K562 (cell line): ENCODE data around the gene CHRM1. TPM values are rescaled to one million over a fixed set of nuclear protein-coding genes. Genes with fewer than 3 reads are reported as not detected.

Source experiments
- ATAC-seq: fragments of 200-7000 bp; cut with Tn5 transposase; 3 replicates; pipeline ENCODE4 v1.9.1; 2020; ENCODE audit warnings: moderate library complexity
- BruUV-seq: library from RNA; stranded (reverse); fragments of 400-500 nt; replicated peaks from 2 replicates; lab custom pipeline; 2021; lab: Mats Ljungman, UMichigan
- CTCF ChIA-PET: fragments of 300-600 bp; formaldehyde crosslinking; extraction: SDS; loops from one replicate; lab custom pipeline; 2021; ENCODE audit warnings: low intra/inter-chr PET ratio; lab: Yijun Ruan, JAX
- POLR2A ChIA-PET: fragments of 300-600, 350-650 bp; sonication (Branson Sonifier 250); formaldehyde crosslinking; extraction: SDS; loops from one replicate; lab custom pipeline; 2021; ENCODE audit warnings: antibody characterized with exemption, inconsistent platforms; lab: Yijun Ruan, JAX
- DNase-seq, 4 experiments: peaks; one replicate each; pipeline versions ENCODE4 v3.0.0 to v3.0.0-alpha.2; 2011 to 2018; ENCODE audit warnings: low spot score in 3 of 4, mixed read lengths in 3 of 4; ENCODE audit errors: extremely low read depth in 1 of 4
- FAIRE-seq: peaks from 2 replicates; lab custom pipeline; 2011; peaks lifted over from hg19 to GRCh38; lab: Jason Lieb, UNC
- H2AFZ ChIP-seq: 2 replicates; pipeline ENCODE4 v1.6.0; 2011; ENCODE audit warnings: low read depth, low read length, control low read depth, inconsistent platforms
- H3K27ac ChIP-seq: fragments of 200-600 bp; 3 replicates; pipeline ENCODE4 v1.8.0; 2011; ENCODE audit warnings: low read depth, mild to moderate bottlenecking, control low read depth, inconsistent platforms, low read length, moderate library complexity, mixed read lengths; ENCODE audit errors: extremely low read depth
- H3K27me3 ChIP-seq, 2 experiments: fragments of 300-600 bp in 1 of 2; 2 replicates in 1 of 2; 3 replicates in 1 of 2; pipeline versions ENCODE4 v1.6.0 to v1.8.0; 2011; ENCODE audit warnings: inconsistent platforms in 2 of 2, low read length in 2 of 2, mild to moderate bottlenecking in 1 of 2, mixed read lengths in 1 of 2, moderate library complexity in 1 of 2; ENCODE audit not compliant: control insufficient read depth in 2 of 2, insufficient read depth in 2 of 2
- H3K36me3 ChIP-seq: fragments of 300-600 bp; 3 replicates; pipeline ENCODE4 v1.8.0; 2011; ENCODE audit warnings: mild to moderate bottlenecking, low read length, inconsistent platforms; ENCODE audit not compliant: control insufficient read depth, insufficient read depth
- H3K4me1 ChIP-seq, 2 experiments: fragments of 200-600 bp in 1 of 2; replicated peaks in 1 of 2; 2 replicates in 1 of 2; 3 replicates in 1 of 2; pipeline versions ENCODE4 v1.5.1 to v1.8.0; 2011; ENCODE audit warnings: inconsistent platforms in 2 of 2, low read length in 2 of 2, mild to moderate bottlenecking in 1 of 2, mixed read lengths in 1 of 2, moderate library complexity in 1 of 2; ENCODE audit not compliant: control insufficient read depth in 2 of 2, insufficient read depth in 2 of 2
- H3K4me2 ChIP-seq: 2 replicates; pipeline ENCODE4 v1.6.1; 2011; ENCODE audit warnings: low read length, control low read depth, inconsistent platforms, mixed read lengths; ENCODE audit not compliant: insufficient read depth
- H3K4me3 ChIP-seq: fragments of 200-600 bp; sonication (generic), shearing (Covaris generic); 2 replicates; pipeline ENCODE4 v1.5.1; 2016; ENCODE audit warnings: control low read depth, inconsistent platforms
- H3K79me2 ChIP-seq: fragments of 200-600 bp; 3 replicates; pipeline ENCODE4 v1.8.0; 2011; ENCODE audit warnings: low read length, inconsistent platforms; ENCODE audit not compliant: control insufficient read depth, insufficient read depth
- H3K9ac ChIP-seq, 2 experiments: 2 replicates each; pipeline versions ENCODE4 v1.6.0 to v1.6.1; 2011; ENCODE audit warnings: low read depth in 2 of 2, low read length in 2 of 2, control low read depth in 1 of 2, inconsistent platforms in 1 of 2, mild to moderate bottlenecking in 1 of 2, mixed read lengths in 1 of 2; ENCODE audit not compliant: insufficient read depth in 1 of 2
- H3K9me1 ChIP-seq: one replicate; pipeline ENCODE4 v1.6.0; 2011; ENCODE audit warnings: inconsistent platforms, mild to moderate bottlenecking, low read length, moderate library complexity; ENCODE audit not compliant: control insufficient read depth, insufficient read depth
- H3K9me3 ChIP-seq: replicated peaks from 2 replicates; pipeline ENCODE4 v1.5.1; 2011; ENCODE audit warnings: low read depth, low read length, inconsistent platforms; ENCODE audit not compliant: control insufficient read depth, insufficient read depth
- H4K20me1 ChIP-seq: replicated peaks from 2 replicates; pipeline ENCODE4 v1.6.1; 2011; ENCODE audit warnings: low read length, inconsistent platforms, mixed read lengths; ENCODE audit not compliant: control insufficient read depth, insufficient read depth
- ADNP ChIP-seq: fragments of 200-800 bp; sonication (Bioruptor generic); IDR thresholded peaks from 2 replicates; pipeline ENCODE4 v1.6.1; 2016; ENCODE audit warnings: missing genetic modification characterization, missing compliant biosample characterization
- FOSL1 ChIP-seq: fragments of 200-800 bp; sonication (Bioruptor generic); conservative IDR thresholded peaks from 2 replicates; pipeline ENCODE4 v1.6.1; 2016; ENCODE audit warnings: missing genetic modification characterization, missing compliant biosample characterization
- GABPA ChIP-seq: fragments of 200-800 bp; sonication (Bioruptor generic); conservative IDR thresholded peaks from 2 replicates; pipeline ENCODE4 v1.6.1; 2016; ENCODE audit warnings: low read depth, missing genetic modification characterization, missing compliant biosample characterization
- HDAC3 ChIP-seq: fragments of 450-650 bp; IDR thresholded peaks from 2 replicates; pipeline ENCODE4 v1.6.1; 2018; ENCODE audit warnings: borderline replicate concordance, mild to moderate bottlenecking, moderate library complexity; ENCODE audit not compliant: partially characterized antibody
- IFI16 ChIP-seq: fragments of 250-450 bp; sonication (Bioruptor Pico); IDR thresholded peaks from 2 replicates; pipeline ENCODE4 v2.1.2; 2022; ENCODE audit warnings: mild to moderate bottlenecking, inconsistent platforms
- IRF9 ChIP-seq: fragments of 450-650 bp; IDR thresholded peaks from 2 replicates; pipeline ENCODE4 v1.6.1; 2016; ENCODE audit warnings: missing biosample characterization, missing genetic modification characterization
- PHB2 ChIP-seq: fragments of 450-650 bp; IDR thresholded peaks from 2 replicates; pipeline ENCODE4 v1.6.1; 2017; ENCODE audit warnings: low read depth
- POU5F1 ChIP-seq: fragments of 150-350 bp; IDR thresholded peaks from 2 replicates; pipeline ENCODE4 v1.6.1; 2014; ENCODE audit warnings: borderline replicate concordance, low read length, low read depth, mild to moderate bottlenecking; ENCODE audit not compliant: partially characterized antibody
- RBM39 ChIP-seq: fragments of 200-400 bp; formaldehyde crosslinking; optimal IDR thresholded peaks from 2 replicates; pipeline ENCODE3; 2018; ENCODE audit warnings: low read depth, low read length
- RHOXF2B ChIP-seq: fragments of 250-450 bp; sonication (Bioruptor Pico); conservative IDR thresholded peaks from 2 replicates; pipeline ENCODE4 v1.5.1; 2021
- SETDB1 ChIP-seq: IDR thresholded peaks from one replicate; pipeline ENCODE4 v1.6.1; 2012; ENCODE audit warnings: low read length, control low read depth, inconsistent platforms
- SIRT6 ChIP-seq: IDR thresholded peaks from one replicate; pipeline ENCODE4 v1.6.1; 2012; ENCODE audit warnings: low read depth, mild to moderate bottlenecking, control low read depth, inconsistent platforms, low read length, moderate library complexity
- SMARCE1 ChIP-seq: fragments of 450-650 bp; IDR thresholded peaks from 2 replicates; pipeline ENCODE4 v1.7.1; 2016; ENCODE audit warnings: mild to moderate bottlenecking
- ZC3H11A ChIP-seq: IDR thresholded peaks from 2 replicates; pipeline ENCODE4 v1.6.1; 2012; ENCODE audit warnings: low read depth, low read length, improper control_type of control experiment
- ZNF316 ChIP-seq: fragments of 450-650 bp; IDR thresholded peaks from 2 replicates; pipeline ENCODE4 v1.6.1; 2016
- ZNF551 ChIP-seq: fragments of 250-450 bp; sonication (Bioruptor Pico); IDR thresholded peaks from 2 replicates; pipeline ENCODE4 v1.5.0; 2021; ENCODE audit warnings: mild to moderate bottlenecking, moderate library complexity
- ZNF696 ChIP-seq: fragments of 250-450 bp; sonication (Bioruptor Pico); conservative IDR thresholded peaks from 2 replicates; pipeline ENCODE4 v1.4.0; 2020; ENCODE audit warnings: mild to moderate bottlenecking, moderate library complexity
- WGBS: fragments of 100-300 bp; shearing (Covaris generic); methylation state at CpG from one replicate; pipeline ENCODE4 v1.1.6; 2016; ENCODE audit warnings: low coverage, mixed read lengths; ENCODE audit not compliant: insufficient coverage; ENCODE audit errors: missing lambda C conversion rate; 5-methylcytosine and 5-hydroxymethylcytosine counted together
- in situ Hi-C: fragments of 300-500 bp; cut with MboI; formaldehyde crosslinking; loops from 4 replicates; pipeline ENCODE4 v1.15.0; 2018; ENCODE audit warnings: inconsistent platforms, mixed read lengths
- intact Hi-C: fragments of 100-400 bp; cut with micrococcal nuclease; formaldehyde crosslinking; loops from 2 replicates; pipeline ENCODE4 v1.14.2; 2022
- polyA plus RNA-seq, 8 experiments: library from polyadenylated mRNA; depleted of rRNA in 4 of 8; stranded (reverse) in 5 of 8; unstranded in 3 of 8; fragments of >200 nt; fragmentation: Nextera tagmentation in 2 of 8; fragmentation: Illumina TruSeq in 1 of 8; extraction: Ambion mirVana in 2 of 8; extraction: Trizol in 1 of 8; gene quantifications; 2 replicates each; pipeline versions ENCODE4 v1.2.1 to v1.2.3, GENCODE V29; 2011 to 2014; ENCODE audit warnings: inconsistent platforms in 1 of 8, missing spikeins in 1 of 8
- total RNA-seq, 7 experiments: library from RNA; depleted of rRNA in 6 of 7; stranded (reverse); fragments of >200 nt in 6 of 7; fragmentation: Illumina TruSeq in 2 of 7; extraction: Trizol in 2 of 7; gene quantifications; 2 replicates each; pipeline versions ENCODE4 v1.2.1 to v1.2.3, GENCODE V29; 2011 to 2021; ENCODE audit warnings: low replicate concordance in 1 of 7
- TF ChIP-seq, protein P1 (sequence below): sonication (generic); formaldehyde crosslinking; IDR thresholded peaks from 2 replicates; pipeline ENCODE4 v1.8.0; 2022; ENCODE audit warnings: mild to moderate bottlenecking, low read depth, missing genetic modification reagents
- TF ChIP-seq, protein P2 (sequence below): sonication (generic); formaldehyde crosslinking; IDR thresholded peaks from 2 replicates; pipeline ENCODE4 v1.8.1; 2023; ENCODE audit warnings: mild to moderate bottlenecking, missing genetic modification reagents

Gene CHRM1
- total and polyA plus RNA-seq, 9 of the 15 experiments (the other 6 are each of a cell fraction or from before 2014, with no cell fraction given) = not detected

DNA sequence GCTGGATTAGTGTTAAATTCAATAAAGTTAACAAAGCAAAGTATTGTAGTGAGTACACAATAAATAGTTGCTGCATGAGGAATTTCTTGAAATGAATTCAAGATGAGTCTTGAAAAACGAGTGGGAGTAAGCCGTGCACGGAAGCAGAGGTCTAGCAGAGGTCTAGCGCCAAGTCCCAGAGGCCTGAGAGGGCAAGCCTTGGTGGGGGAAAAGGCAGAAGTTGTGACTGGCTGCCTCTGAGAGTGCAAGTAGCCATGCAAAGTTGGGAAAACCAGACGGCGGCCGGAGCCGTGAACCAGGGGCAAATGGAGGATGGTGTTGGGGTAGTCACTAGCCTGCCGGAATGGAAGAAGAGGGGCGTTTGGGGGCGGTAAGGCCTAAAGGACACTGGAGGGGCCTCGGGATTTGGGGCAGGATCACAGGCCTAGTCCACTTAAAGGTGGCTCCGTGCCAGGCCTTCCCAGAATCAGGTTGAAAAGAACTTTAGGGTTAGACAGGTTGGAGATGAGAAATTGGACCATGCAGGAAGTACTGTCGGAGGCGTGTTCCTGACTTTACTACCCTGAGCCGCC lies 40.8 kb downstream of the CHRM1 start:
- peak; percentile 21 for ATAC-seq
- H2AFZ ChIP-seq = no peak overlapping the region
- no peak for TF ChIP-seq FOSL1
- TF ChIP-seq RHOXF2B (CRISPR knock-in tag) = no peak
- no peak for TF ChIP-seq ADNP (tag)
- no peak for TF ChIP-seq ZNF316
- TF ChIP-seq RBM39 = no peak
- no peak for TF ChIP-seq GABPA (tag)
- TF ChIP-seq, protein P1, sequence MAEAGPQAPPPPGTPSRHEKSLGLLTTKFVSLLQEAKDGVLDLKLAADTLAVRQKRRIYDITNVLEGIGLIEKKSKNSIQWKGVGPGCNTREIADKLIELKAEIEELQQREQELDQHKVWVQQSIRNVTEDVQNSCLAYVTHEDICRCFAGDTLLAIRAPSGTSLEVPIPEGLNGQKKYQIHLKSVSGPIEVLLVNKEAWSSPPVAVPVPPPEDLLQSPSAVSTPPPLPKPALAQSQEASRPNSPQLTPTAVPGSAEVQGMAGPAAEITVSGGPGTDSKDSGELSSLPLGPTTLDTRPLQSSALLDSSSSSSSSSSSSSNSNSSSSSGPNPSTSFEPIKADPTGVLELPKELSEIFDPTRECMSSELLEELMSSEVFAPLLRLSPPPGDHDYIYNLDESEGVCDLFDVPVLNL (CRISPR knock-in tag) = no peak
- TF ChIP-seq SMARCE1 = peak; percentile 35; the same call in 1 of the 2 replicates
- no peak for TF ChIP-seq POU5F1
- no peak for TF ChIP-seq ZC3H11A
- no peak for TF ChIP-seq ZNF696 (CRISPR knock-in tag)
- TF ChIP-seq IRF9 (tag) = no peak
- TF ChIP-seq ZNF551 (CRISPR knock-in tag) = no peak
- TF ChIP-seq, protein P2, sequence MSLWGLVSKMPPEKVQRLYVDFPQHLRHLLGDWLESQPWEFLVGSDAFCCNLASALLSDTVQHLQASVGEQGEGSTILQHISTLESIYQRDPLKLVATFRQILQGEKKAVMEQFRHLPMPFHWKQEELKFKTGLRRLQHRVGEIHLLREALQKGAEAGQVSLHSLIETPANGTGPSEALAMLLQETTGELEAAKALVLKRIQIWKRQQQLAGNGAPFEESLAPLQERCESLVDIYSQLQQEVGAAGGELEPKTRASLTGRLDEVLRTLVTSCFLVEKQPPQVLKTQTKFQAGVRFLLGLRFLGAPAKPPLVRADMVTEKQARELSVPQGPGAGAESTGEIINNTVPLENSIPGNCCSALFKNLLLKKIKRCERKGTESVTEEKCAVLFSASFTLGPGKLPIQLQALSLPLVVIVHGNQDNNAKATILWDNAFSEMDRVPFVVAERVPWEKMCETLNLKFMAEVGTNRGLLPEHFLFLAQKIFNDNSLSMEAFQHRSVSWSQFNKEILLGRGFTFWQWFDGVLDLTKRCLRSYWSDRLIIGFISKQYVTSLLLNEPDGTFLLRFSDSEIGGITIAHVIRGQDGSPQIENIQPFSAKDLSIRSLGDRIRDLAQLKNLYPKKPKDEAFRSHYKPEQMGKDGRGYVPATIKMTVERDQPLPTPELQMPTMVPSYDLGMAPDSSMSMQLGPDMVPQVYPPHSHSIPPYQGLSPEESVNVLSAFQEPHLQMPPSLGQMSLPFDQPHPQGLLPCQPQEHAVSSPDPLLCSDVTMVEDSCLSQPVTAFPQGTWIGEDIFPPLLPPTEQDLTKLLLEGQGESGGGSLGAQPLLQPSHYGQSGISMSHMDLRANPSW = no peak
- no peak for TF ChIP-seq PHB2
- TF ChIP-seq SIRT6 = no peak
- no peak for TF ChIP-seq SETDB1
- no peak for TF ChIP-seq HDAC3
- TF ChIP-seq IFI16 = no peak

More for the DNA sequence above, 40.8 kb downstream of the CHRM1 start:
- WGBS = 1% methylated on average over 16 of the region's 16 CpGs
- ChIA-PET CTCF (interaction anchor here (1.0 to 1.8 kb wide), 2 partner anchors 93 to 485 kb away, joined by 4 to 6 read pairs; partner anchors contain the start of gene TMEM179B), POLR2A (interaction anchor here (0.9 to 13.1 kb wide), 16 partner anchors 9 to 215 kb away, joined by 3 to 180 read pairs (median 10); partner anchors contain the start of genes C11orf98, CSKMT, STX5 and TEX54)
- FAIRE-seq = peak; percentile 73
- peaks cover 54 to 56% of the 10 kb centered on the region in 2 experiments for H3K4me1 ChIP-seq
- peak overlapping the region; percentile 100 for H3K4me2 ChIP-seq
- H3K27me3 ChIP-seq = no peaks in the 10 kb centered on the region
- H3K9me1 ChIP-seq = peaks cover 2% of the 10 kb centered on the region
- peaks cover 92% of the 10 kb centered on the region for H3K79me2 ChIP-seq
- no TSS peak for BruUV-seq
- in situ Hi-C loops (no loop called here), intact Hi-C loops (loop anchor here (2.0 to 10.0 kb wide), 4 partner anchors 18 to 286 kb away; partner anchors contain the start of genes TMEM179B and TUT1)
- peak overlapping the region; percentile 100 for H3K9ac ChIP-seq
- peaks cover 36% of the 10 kb centered on the region for H4K20me1 ChIP-seq
- peaks cover 83% of the 10 kb centered on the region for H3K36me3 ChIP-seq
- H3K27ac ChIP-seq = peak overlapping the region; percentile 95
- H3K9me3 ChIP-seq = no peaks in the 10 kb centered on the region
- H3K4me3 ChIP-seq = peak overlapping the region; percentile 56
- peak in 2 of 4 experiments; percentile 60 to 72 for DNase-seq
